ENCODE results near the gene UIMC1.

The UIMC1 gene

GRCh38 chr5:176870110-176870591 is 136.4 kb downstream of the UIMC1 start:
- no peak for DNase-seq (ENCODE audit: low read depth in 2 of 2)

- no peak for DNase-seq (ENCODE audit: low read depth in 2 of 2)
Measured at GRCh38 chr5:176869501-176870109, 137.0 kb downstream of the UIMC1 start.

GRCh38 chr5:176868731-176869130 is 137.8 kb downstream of the UIMC1 start:
- DNase-seq (ENCODE audit: low read depth in 2 of 2): no peak

- no peak for DNase-seq (ENCODE audit: low read depth in 2 of 2)
Measured at GRCh38 chr5:176868126-176868525, 138.5 kb downstream of the UIMC1 start.

- DNase-seq (ENCODE audit: low read depth in 2 of 2): no peak
Measured at GRCh38 chr5:176866707-176867310, 139.8 kb downstream of the UIMC1 start.

- no peak for DNase-seq (ENCODE audit: low read depth in 2 of 2)
Measured at GRCh38 chr5:176865964-176866363, 140.6 kb downstream of the UIMC1 start.

- DNase-seq (ENCODE audit: low read depth in 2 of 2): no peak
Measured at GRCh38 chr5:176864755-176865154, 141.8 kb downstream of the UIMC1 start.

- no peak for DNase-seq (ENCODE audit: low read depth in 2 of 2)
Measured at GRCh38 chr5:176863765-176864098, 142.8 kb downstream of the UIMC1 start.

GRCh38 chr5:176863041-176863764 is 143.4 kb downstream of the UIMC1 start:
- no peak for DNase-seq (ENCODE audit: low read depth in 2 of 2)

GRCh38 chr5:176862330-176862995 is 144.1 kb downstream of the UIMC1 start:
- DNase-seq (ENCODE audit: low read depth in 2 of 2): no peak

GRCh38 chr5:176861276-176861675 is 145.3 kb downstream of the UIMC1 start:
- DNase-seq (ENCODE audit: low read depth in 2 of 2): no peak

- no peak for DNase-seq (ENCODE audit: low read depth in 2 of 2)
Measured at GRCh38 chr5:176860381-176860780, 146.2 kb downstream of the UIMC1 start.

- no peak for DNase-seq (ENCODE audit: low read depth in 2 of 2)
Measured at GRCh38 chr5:176859916-176860315, 146.7 kb downstream of the UIMC1 start.

GRCh38 chr5:176857894-176858273 is 148.7 kb downstream of the UIMC1 start:
- no peak for DNase-seq (ENCODE audit: low read depth in 2 of 2)

GRCh38 chr5:176857216-176857893 is 149.2 kb downstream of the UIMC1 start:
- no peak for DNase-seq (ENCODE audit: low read depth in 2 of 2)

GRCh38 chr5:176856746-176857145 is 149.8 kb downstream of the UIMC1 start:
- DNase-seq (ENCODE audit: low read depth in 2 of 2): no peak

- DNase-seq (ENCODE audit: low read depth in 2 of 2): no peak
Measured at GRCh38 chr5:176855598-176855997, 151.0 kb downstream of the UIMC1 start.
